Measurements from ENCODE around the gene TRIB2. TPM values are rescaled to one million over a fixed set of nuclear protein-coding genes. Genes with fewer than 3 reads are reported as not detected.

TRIB2 gene
- total RNA-seq, 1 donor from 2014 or later: 18.1 TPM

DNA sequence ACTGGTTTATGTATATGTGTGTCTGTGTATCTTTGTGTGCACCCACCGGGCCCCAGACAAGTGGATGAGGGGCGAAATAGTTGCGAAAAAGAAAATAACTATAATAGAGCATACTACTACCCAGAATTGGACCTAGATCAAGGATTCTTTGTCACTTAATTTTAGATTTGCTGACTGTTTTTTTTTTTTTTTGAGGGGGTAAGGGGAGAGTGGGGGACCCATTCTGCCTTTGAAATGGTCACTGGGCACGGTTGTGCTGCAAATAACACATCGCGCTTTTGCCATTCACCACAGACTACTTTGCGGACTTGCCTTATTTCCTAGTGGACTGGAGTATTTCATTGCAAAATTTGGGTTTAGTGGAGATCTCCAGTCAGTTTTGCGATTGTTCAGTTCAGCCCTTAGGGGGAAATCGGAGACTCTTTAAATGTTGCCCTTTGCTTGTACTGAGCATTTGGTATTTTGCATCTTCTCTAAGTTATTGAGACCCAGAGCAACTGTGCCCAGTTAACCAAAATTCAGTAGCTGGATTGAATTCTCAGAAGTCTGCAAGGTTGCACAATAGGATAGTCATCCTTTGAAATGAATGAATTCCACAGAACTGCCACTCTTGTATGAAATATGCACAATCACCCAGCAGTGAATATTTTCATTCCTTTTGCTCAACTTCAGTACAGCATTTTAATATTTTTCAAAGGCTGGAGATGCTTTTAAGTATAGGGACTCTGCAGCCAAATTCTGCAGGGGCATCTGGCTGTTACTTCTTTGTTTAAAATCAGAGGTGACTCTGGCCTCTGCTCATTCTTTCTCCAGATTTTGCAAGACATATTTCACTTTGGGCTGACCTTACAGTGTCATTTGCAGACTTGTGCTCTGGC lies 2.9 kb downstream of the TRIB2 start:
- DNase-seq (ENCODE audit: low spot score): peak; percentile 43

- DNase-seq (ENCODE audit: low spot score): peak; percentile 73
These were observed 3.5 kb downstream of the TRIB2 start for GRCh38 chr2:12720278-12720620.

DNA sequence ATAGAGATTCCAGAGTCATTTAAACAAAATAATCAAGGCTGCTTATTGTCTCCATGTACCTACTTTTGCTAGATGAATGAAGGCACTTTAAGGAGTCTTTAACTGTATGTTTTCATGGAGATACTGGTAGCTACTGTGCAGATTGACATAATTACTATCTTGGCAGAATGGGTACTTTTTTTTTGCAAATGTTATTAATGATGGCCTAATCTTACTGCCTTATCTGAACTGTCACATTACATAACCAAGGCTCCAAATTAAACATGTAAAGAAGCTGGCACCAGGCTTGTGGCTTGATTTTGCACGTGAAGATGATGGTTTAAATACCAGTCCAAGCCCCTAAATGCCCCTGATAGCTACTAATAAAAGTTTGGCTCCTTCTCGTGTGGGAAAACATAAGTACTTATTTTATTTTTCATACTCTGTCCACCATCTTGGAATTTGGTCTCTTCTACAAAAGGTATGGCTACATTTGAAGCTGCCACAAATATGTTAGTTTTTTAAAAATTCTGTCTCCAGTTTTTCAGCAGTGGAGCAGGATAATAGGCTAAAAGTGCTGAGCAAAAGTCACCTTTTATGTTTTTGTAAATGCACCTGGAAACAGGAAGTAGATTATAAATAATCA lies 4.1 kb downstream of the TRIB2 start:
- no peak for DNase-seq (ENCODE audit: low spot score)

- peak; percentile 32 for DNase-seq (ENCODE audit: low spot score)
These were observed 5.1 kb downstream of the TRIB2 start for GRCh38 chr2:12721566-12722446.

DNA sequence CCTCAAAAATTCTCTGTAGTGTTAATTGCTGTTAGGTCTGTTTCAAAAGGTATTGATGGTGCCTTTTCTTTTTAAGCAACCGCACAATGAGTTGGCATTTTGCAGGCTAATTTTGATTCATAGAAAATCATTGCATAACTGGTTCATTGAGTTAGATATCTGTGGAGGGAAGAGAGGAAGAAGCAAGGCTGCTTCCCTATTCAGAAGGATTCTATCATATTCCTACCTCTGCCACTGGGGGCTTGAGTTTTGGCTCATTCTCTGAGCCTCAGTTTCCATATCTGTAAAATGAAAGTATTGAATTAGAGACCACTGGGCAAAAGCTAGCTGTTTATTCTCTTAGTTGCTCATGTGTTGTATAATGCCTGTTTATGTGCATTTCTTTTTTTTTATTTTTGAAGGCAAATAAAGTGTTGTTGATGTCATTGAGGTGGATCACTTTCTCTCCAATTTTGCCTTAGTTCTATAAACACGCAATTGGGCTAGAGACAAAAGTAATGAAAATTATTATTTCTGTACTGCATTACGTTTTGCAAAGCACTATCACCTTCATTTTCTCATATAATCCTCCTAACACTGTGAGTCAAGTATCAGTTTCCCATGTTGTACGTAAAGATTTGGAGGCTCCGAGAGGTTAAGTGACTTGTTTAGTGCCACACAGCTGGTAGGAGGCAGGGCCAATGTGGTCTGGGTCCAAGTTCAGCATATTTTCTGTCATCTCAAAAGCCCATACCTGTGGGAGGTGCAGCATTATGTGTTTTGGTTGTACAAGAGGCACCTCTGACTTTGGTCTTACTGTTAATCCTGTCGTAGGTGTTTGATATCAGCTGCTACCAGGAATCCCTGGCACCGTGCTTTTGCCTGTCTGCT lies 5.9 kb downstream of the TRIB2 start:
- no peak for DNase-seq (ENCODE audit: low spot score)

DNA sequence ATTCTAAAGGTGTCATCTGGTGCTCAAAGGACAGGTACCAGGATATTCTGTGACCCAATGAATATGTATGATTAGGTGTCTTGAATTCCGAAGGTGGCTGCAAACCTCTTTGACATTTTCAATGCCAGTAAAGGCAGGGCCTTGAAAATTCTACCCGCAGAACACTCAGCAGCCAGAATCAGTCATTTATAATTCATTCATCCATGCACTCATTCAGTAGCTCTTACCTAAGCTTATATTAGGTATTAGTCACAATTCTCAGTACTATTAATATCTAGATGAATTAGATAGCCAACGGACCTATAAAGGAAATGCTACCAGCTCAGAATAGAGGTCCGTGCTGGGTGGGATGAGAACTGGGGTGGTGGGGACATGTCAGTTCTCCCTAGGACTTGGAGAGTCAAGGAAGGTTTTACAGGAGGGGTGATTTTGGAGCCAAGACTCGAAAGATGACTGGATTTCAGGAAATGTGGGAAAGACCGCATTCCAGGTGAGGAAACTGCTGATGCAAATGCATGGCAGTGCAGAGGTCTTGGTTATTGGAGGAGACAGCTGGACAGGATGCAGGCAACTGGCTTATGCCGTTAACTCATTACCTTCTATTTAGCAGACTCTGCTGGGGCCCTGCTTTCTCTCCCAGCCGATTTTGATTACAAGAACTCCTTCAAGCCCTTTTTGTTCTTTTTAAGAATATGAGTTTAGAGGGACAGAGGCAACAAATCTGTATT lies 7.2 kb downstream of the TRIB2 start:
- DNase-seq (ENCODE audit: low spot score): no peak

DNA sequence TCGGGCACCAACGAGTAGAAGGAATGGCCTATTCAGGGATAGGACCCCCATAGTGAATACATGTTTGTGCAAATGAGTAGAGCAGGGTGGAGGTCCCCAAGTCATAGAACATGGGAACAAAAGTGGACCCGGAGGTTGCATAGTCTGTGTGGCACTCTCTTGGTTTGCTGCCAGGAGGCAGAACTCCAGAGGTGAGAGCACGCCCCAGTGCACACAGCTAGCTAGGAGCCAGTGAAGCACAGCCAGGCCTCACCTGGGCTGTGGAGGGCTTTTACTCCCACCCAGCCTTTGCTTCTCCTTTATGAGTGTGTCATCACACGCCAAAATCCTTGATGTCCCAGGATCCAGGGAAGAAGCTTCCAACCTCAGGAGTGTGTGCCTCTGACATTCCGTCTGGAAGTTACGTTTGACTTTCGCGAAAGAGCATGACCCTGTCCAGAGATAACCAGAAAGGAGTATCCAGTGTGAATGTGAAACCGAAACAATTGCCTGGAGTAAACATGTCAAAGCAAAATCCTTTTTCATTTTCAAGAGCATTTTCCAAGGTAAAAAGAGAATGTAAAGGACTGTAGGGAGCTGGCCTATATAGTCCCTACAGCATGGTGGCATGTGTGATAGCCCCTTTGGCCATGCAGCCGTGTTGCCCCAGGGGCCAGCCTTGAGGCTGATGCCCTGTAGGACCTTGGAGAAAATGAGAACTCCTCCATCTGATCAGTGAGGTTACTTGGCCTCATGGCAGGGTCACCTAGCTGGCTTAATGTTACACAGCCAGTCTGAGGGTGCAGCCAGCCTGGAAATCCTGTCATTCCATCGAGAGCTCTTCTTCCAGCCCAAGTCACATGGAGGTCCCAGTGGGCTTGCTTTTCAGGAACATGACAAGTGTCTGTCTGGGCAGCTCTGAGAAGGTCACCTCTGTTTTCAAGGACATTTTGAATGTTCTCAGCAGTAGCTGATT lies 8.8 kb downstream of the TRIB2 start:
- DNase-seq (ENCODE audit: low spot score): no peak

- DNase-seq (ENCODE audit: low spot score): no peak
These were observed 9.5 kb downstream of the TRIB2 start for GRCh38 chr2:12726271-12726670.

GRCh38 chr2:12727065-12727464 lies 10.3 kb downstream of the TRIB2 start:
- no peak for DNase-seq (ENCODE audit: low spot score)

GRCh38 chr2:12727641-12728040 lies 10.9 kb downstream of the TRIB2 start:
- DNase-seq (ENCODE audit: low spot score): no peak

- DNase-seq (ENCODE audit: low spot score): no peak
These were observed 11.6 kb downstream of the TRIB2 start for GRCh38 chr2:12728221-12728777.

GRCh38 chr2:12730265-12730664 lies 13.5 kb downstream of the TRIB2 start:
- no peak for DNase-seq (ENCODE audit: low spot score)

DNA sequence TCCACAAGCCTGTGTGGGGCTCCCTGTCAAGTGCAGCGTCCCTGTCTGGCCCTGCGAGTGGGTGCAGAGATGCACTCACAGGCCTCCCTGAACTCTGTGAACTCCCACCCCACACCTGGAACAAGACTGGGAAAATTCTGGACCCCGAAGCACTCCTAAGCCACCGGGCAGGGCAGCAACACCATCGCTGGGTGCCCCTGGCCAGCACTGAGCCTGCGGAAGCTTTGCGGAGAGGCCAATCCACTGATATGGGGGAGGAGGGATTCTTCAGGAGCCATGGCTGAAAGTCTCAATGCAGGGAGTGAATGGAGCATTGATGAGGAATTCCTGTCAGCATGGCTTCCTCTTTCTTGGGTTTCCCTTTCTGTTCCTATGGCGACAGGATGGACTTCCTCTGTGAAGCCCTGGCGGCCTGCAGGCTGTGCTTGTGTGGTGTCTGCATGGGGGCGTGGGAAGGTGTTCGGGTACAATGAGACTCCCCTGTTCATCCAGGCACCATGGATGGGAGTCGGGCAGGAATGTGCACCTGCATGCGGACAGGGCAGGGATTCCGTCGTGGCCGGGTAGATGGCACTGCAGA lies 15.1 kb downstream of the TRIB2 start:
- DNase-seq (ENCODE audit: low spot score): no peak

DNA sequence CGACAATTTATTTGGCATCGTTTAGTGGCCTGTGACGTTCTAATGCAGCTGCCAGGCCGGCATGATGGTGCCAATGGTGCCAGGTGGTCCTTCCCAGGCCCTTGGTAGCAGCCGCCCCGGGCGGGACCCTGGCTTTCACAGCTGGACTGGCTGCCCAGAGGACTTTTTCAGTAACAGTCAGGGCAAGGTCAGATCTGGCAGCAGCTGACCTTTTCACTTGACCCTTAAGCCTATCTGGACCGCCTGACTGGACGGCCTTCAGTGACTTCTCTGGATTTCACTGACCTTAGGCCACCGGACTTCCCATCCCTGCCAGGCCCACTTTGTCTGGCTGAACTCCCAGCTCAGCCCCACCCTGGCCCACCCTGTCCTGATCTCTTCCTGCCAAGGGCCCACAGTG lies 15.9 kb downstream of the TRIB2 start:
- no peak for DNase-seq (ENCODE audit: low spot score)

DNA sequence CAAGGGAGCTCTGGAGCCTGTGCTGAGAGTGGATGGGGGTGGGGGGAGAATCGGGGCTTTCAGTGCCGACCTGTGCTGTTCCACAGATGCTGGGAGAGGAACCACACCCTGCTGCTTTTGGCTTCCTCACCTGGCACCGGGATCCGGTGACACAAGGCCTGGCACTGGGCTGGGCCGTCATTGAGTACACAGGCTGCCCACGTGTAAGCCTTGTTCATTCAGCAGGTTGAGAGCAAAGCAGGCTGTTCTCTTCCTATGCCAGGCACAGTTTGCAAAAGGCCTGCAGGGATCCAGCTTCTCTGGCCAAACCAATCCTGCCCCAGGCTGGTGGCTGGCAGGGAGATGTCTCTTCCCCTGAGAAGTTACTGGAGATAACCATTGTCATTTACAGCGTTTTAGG lies 17.1 kb downstream of the TRIB2 start:
- DNase-seq (ENCODE audit: low spot score): no peak

DNA sequence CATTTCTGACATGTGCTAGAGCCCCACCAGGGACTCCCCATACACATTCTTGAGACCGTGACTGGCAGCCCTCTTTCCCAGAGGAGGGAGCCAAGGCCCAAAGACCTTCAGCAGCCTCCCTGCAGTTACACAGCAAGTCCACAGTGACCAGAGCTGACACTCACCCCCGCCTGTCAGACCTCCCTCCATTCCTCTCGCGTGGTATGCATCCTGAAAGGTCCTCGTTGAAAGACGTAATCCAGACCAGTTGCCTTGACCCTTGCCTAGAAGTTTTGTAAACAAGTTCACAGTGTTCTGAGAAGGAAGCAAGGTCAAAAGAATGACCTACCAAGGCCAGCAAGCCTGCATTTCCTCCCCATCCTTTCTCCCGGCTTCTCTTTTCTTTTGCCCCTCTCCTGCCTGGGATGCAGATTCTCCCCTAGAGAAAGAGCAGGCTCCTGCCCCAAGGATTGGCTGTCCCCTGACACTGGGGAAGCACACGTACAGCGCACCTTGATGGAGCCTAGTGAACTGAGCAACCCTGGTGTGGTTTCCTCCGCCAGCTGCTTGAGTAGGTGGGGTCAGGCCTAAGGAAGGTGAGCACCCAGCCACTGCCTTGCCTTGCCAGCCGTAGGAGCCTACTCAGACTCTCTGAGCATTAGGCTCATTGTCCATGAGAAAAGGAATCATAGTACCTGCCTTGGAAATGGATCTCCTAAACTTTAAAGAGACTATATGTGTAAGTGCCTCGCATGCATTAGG lies 18.3 kb downstream of the TRIB2 start:
- no peak for DNase-seq (ENCODE audit: low spot score)

- DNase-seq (ENCODE audit: low spot score): no peak
These were observed 20.6 kb downstream of the TRIB2 start for GRCh38 chr2:12737297-12737696.
